AG04450 (cell line): ENCODE results near the gene NSD2. TPM values are rescaled to one million over a fixed set of nuclear protein-coding genes. Genes with fewer than 3 reads are reported as not detected.
"Not testable (repeated sequence)": the region's sequence is repeated elsewhere in the genome, so short reads cannot be mapped to it uniquely, and the experiment has no call there.

Experiments used
- CTCF ChIA-PET: fragments of 300-600, 350-600 bp; formaldehyde crosslinking; extraction: SDS; loops from one replicate; lab custom pipeline; 2022; ENCODE audit warnings: antibody characterized with exemption, inconsistent platforms; lab: Charles Lee
- POLR2A ChIA-PET: fragments of 350-600 bp; formaldehyde crosslinking; extraction: SDS; loops from one replicate; lab custom pipeline; 2021; ENCODE audit warnings: antibody characterized with exemption, inconsistent platforms; lab: Yijun Ruan, JAX
- DNase-seq: peaks from one replicate; pipeline ENCODE4 v3.0.0-alpha.2; 2011; ENCODE audit warnings: low read depth, low spot score
- H3K27ac ChIP-seq: one replicate; pipeline ENCODE4 v1.5.1; 2012; ENCODE audit warnings: low read depth, low read length, control low read depth
- H3K27me3 ChIP-seq: one replicate; pipeline ENCODE4 v1.6.0; 2012; ENCODE audit warnings: low read length; ENCODE audit not compliant: control insufficient read depth, insufficient read depth
- H3K4me3 ChIP-seq: 2 replicates; pipeline ENCODE4 v1.5.1; 2011; ENCODE audit warnings: mild to moderate bottlenecking, low read depth, low read length, control low read depth
- H3K9me3 ChIP-seq: 2 replicates; pipeline ENCODE4 v1.5.1; 2012; ENCODE audit warnings: low read length; ENCODE audit not compliant: control insufficient read depth, insufficient read depth
- polyA plus RNA-seq: library from polyadenylated mRNA; depleted of rRNA; stranded (reverse); fragments of >200 nt; gene quantifications from 2 replicates; pipeline ENCODE4 v1.2.3, GENCODE V29; 2011
- TF ChIP-seq, protein P1 (sequence below): IDR thresholded peaks from 2 replicates; pipeline ENCODE4 v1.5.1; 2011; ENCODE audit warnings: low read depth, low read length, control low read depth, inconsistent platforms

NSD2 gene
- polyA plus RNA-seq, 1 experiment, result 26.4 TPM

GRCh38 chr4:1993169-1993516 lies 122.0 kb downstream of the NSD2 start:
- no peak for DNase-seq
- Histone ChIP-seq H3K4me3 (no peak overlapping the region), H3K27ac (no peak overlapping the region), H3K27me3 (no peaks in the 10 kb centered on the region), H3K9me3 (peaks cover 11% of the 10 kb centered on the region)
- ChIA-PET POLR2A (no interaction called here), CTCF (interaction anchor here (0.6 kb wide), 1 partner anchor 1114 kb away, joined by 3 read pairs; no protein-coding TSS in a partner anchor)
- TF ChIP-seq, protein P1, sequence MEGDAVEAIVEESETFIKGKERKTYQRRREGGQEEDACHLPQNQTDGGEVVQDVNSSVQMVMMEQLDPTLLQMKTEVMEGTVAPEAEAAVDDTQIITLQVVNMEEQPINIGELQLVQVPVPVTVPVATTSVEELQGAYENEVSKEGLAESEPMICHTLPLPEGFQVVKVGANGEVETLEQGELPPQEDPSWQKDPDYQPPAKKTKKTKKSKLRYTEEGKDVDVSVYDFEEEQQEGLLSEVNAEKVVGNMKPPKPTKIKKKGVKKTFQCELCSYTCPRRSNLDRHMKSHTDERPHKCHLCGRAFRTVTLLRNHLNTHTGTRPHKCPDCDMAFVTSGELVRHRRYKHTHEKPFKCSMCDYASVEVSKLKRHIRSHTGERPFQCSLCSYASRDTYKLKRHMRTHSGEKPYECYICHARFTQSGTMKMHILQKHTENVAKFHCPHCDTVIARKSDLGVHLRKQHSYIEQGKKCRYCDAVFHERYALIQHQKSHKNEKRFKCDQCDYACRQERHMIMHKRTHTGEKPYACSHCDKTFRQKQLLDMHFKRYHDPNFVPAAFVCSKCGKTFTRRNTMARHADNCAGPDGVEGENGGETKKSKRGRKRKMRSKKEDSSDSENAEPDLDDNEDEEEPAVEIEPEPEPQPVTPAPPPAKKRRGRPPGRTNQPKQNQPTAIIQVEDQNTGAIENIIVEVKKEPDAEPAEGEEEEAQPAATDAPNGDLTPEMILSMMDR, result no peak

GRCh38 chr4:1993718-1994516 lies 122.7 kb downstream of the NSD2 start:
- H3K27ac ChIP-seq, H3K4me3 ChIP-seq, DNase-seq, H3K27me3 ChIP-seq, POLR2A ChIA-PET: not testable (repeated sequence)
- CTCF ChIA-PET, result interaction anchor here (0.6 to 0.7 kb wide), 2 partner anchors 12 to 1113 kb away, joined by 3 read pairs; no protein-coding TSS in a partner anchor
- H3K9me3 ChIP-seq, result peaks cover 14% of the 10 kb centered on the region

GRCh38 chr4:1994938-1995337 lies 123.7 kb downstream of the NSD2 start:
- no peak for DNase-seq
- Histone ChIP-seq H3K27me3 (no peaks in the 10 kb centered on the region), H3K4me3 (no peak overlapping the region), H3K9me3 (peaks cover 14% of the 10 kb centered on the region), H3K27ac (no peak overlapping the region)
- ChIA-PET POLR2A (interaction anchor here (0.7 kb wide), 1 partner anchor 8 kb away, joined by 4 read pairs; no protein-coding TSS in a partner anchor), CTCF (no interaction called here)
- TF ChIP-seq, protein P1, result no peak

GRCh38 chr4:1996866-1997611 lies 125.8 kb downstream of the NSD2 start:
- H3K9me3 ChIP-seq, result peaks cover 14% of the 10 kb centered on the region; the same call in 1 of the 2 replicates
- TF ChIP-seq, protein P1, result no peak
- POLR2A ChIA-PET, result no interaction called here
- no peak overlapping the region for H3K4me3 ChIP-seq
- no peaks in the 10 kb centered on the region for H3K27me3 ChIP-seq
- no peak for DNase-seq
- CTCF ChIA-PET, result no interaction called here
- H3K27ac ChIP-seq, result no peak overlapping the region

- TF ChIP-seq, protein P1, result no peak
- POLR2A ChIA-PET, result no interaction called here
- peaks cover 14% of the 10 kb centered on the region; the same call in 1 of the 2 replicates for H3K9me3 ChIP-seq
- no peaks in the 10 kb centered on the region for H3K27me3 ChIP-seq
- H3K27ac ChIP-seq, result no peak overlapping the region
- no peak overlapping the region for H3K4me3 ChIP-seq
- CTCF ChIA-PET, result no interaction called here
- DNase-seq, result no peak
These were observed 126.5 kb downstream of the NSD2 start for GRCh38 chr4:1997712-1998111.
